ENCODE data around the gene TSPAN18. TPM values are rescaled to one million over a fixed set of nuclear protein-coding genes. Genes with fewer than 3 reads are reported as not detected.

Gene TSPAN18
- total RNA-seq, 1 donor from 2014 or later, result 31.7 TPM

DNA sequence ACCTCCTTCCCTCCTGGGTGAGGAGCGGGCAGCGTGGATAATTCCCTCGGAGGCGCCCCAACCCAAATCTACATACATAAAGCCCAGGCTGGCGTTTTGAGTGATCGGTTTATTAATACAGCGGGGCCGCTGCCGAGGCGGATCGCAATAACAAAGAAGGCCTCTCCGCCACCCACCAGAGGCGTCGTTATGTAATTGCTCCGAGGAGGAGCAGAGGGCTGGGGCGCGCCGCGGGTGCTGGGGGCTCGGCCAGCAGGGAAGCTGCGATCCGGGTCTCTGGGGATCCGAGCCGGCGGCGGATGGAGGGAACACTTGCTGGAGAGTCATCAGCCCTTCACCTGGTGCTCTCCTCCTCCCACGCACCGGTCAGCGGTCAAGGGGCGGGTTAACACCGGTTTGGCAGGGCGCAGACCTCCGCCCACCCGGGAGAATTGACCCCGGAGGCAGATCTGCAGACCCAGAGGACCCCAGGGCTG is 230.3 kb downstream of the TSPAN18 start:
- H3K79me2 ChIP-seq (ENCODE audit: insufficient read depth, low read length), result no peaks in the 10 kb centered on the region
- DNase-seq (ENCODE audit: low read depth) (no peak), FAIRE-seq (no peak)
- Mint-ChIP-seq H3K4me1 (ENCODE audit: low read depth, unreplicated experiment) (peaks cover 22% of the 10 kb centered on the region), H3K27ac (ENCODE audit: unreplicated experiment) (no peak overlapping the region), H3K4me3 (ENCODE audit: unreplicated experiment) (no peak overlapping the region), H3K36me3 (ENCODE audit: low read depth, unreplicated experiment) (no peaks in the 10 kb centered on the region), H3K9me3 (ENCODE audit: unreplicated experiment) (no peaks in the 10 kb centered on the region), H3K27me3 (ENCODE audit: low read depth, unreplicated experiment) (peaks cover 13% of the 10 kb centered on the region)
- no peak overlapping the region for H3K27ac ChIP-seq (ENCODE audit: low read depth, low read length)
- TF ChIP-seq CTCF (IDR thresholded peaks at IDR 0.05; ENCODE audit: insufficient read depth, low read depth, low read length) (no peak), EZH2 (IDR thresholded peaks at IDR 0.05; ENCODE audit: insufficient read depth, low read length) (no peak)
- H3K9ac ChIP-seq (ENCODE audit: low read length), result no peak overlapping the region
- H3K4me2 ChIP-seq (ENCODE audit: low read length), result peak overlapping the region; percentile 62
- H2AFZ ChIP-seq (ENCODE audit: low read depth, low read length), result peak overlapping the region; percentile 32
- H3K9me3 ChIP-seq (ENCODE audit: insufficient read depth, low read depth, low read length), result no peaks in the 10 kb centered on the region
- no peaks in the 10 kb centered on the region for H4K20me1 ChIP-seq (ENCODE audit: insufficient read depth, low read length)
- H3K27me3 ChIP-seq (ENCODE audit: insufficient read depth, low read length), result peaks cover 14% of the 10 kb centered on the region
- no peaks in the 10 kb centered on the region for H3K36me3 ChIP-seq (ENCODE audit: insufficient read depth, low read length)
- H3K4me3 ChIP-seq (ENCODE audit: insufficient read depth, low read depth, low read length), result no peak overlapping the region
- peaks cover 18% of the 10 kb centered on the region for H3K4me1 ChIP-seq (ENCODE audit: insufficient read depth, low read length)

DNA sequence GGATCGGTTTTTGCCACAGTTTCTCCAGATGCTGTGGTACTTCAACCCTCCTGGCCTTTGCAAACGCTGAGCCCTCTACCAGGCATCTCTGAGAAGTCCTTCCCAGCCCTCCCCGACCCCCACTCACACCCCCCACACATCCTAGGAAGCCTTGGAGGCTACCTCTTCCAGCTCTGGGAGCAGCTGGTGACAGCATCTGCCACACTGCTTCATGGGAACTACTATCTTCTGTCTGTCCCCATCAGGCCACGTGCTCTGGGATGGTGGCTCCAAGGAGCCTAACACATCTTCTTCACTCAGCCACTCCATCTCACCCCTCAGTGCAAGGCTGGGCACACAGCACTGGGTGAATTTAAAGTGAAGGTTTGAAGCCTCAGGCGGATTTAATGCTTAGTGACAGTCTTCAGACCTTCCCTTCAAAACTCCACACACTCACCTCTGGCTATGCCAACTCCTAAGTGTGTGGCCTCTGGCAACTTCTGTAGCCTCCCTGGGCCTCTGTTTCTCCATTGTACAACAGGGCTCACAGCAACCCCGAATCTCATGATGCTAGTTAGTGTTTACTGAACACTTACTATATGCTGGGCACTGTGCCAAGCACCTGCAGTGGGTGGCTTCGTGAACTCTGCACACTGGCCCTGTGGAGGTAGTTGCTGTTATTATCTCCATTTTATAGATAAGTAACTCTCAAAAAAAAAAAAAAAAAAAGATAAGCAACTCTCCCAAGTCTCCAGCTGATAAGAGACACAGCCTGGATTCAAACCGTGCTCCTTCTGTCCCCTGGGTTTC is 231.2 kb downstream of the TSPAN18 start:
- Mint-ChIP-seq H3K4me3 (ENCODE audit: unreplicated experiment) (no peak overlapping the region), H3K36me3 (ENCODE audit: low read depth, unreplicated experiment) (no peaks in the 10 kb centered on the region), H3K4me1 (ENCODE audit: low read depth, unreplicated experiment) (peaks cover 22% of the 10 kb centered on the region), H3K27me3 (ENCODE audit: low read depth, unreplicated experiment) (peaks cover 13% of the 10 kb centered on the region), H3K9me3 (ENCODE audit: unreplicated experiment) (no peaks in the 10 kb centered on the region), H3K27ac (ENCODE audit: unreplicated experiment) (no peak overlapping the region)
- no peak for FAIRE-seq
- H3K9me3 ChIP-seq (ENCODE audit: insufficient read depth, low read depth, low read length), result no peaks in the 10 kb centered on the region
- H2AFZ ChIP-seq (ENCODE audit: low read depth, low read length), result no peak overlapping the region
- H3K27me3 ChIP-seq (ENCODE audit: insufficient read depth, low read length), result peaks cover 14% of the 10 kb centered on the region
- H4K20me1 ChIP-seq (ENCODE audit: insufficient read depth, low read length), result no peaks in the 10 kb centered on the region
- H3K27ac ChIP-seq (ENCODE audit: low read depth, low read length), result no peak overlapping the region
- H3K9ac ChIP-seq (ENCODE audit: low read length), result no peak overlapping the region
- no peak overlapping the region for H3K4me2 ChIP-seq (ENCODE audit: low read length)
- no peaks in the 10 kb centered on the region for H3K79me2 ChIP-seq (ENCODE audit: insufficient read depth, low read length)
- no peak overlapping the region for H3K4me3 ChIP-seq (ENCODE audit: insufficient read depth, low read depth, low read length)
- peaks cover 18% of the 10 kb centered on the region for H3K4me1 ChIP-seq (ENCODE audit: insufficient read depth, low read length)
- H3K36me3 ChIP-seq (ENCODE audit: insufficient read depth, low read length), result no peaks in the 10 kb centered on the region
- no peak for DNase-seq (ENCODE audit: low read depth)
- TF ChIP-seq EZH2 (IDR thresholded peaks at IDR 0.05; ENCODE audit: insufficient read depth, low read length) (no peak), CTCF (IDR thresholded peaks at IDR 0.05; ENCODE audit: insufficient read depth, low read depth, low read length) (no peak)

DNA sequence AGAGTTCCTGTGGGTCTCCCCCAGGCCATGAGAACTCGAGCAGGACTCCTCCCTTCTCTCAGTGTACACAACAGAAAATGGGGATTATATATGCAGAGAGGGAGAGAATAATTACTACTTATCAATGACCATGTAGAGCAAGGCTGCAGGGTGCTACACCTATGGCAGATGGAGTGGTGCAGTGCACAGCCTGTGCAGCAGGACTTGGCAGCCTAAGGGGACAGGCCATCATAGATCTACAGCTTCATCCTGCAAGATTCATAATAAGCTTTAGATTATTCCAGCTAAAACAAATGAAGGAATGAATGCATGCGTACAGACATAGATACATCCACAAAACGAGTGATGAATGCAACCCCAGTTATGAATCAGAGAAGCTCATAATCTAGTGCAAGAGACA is 232.3 kb downstream of the TSPAN18 start:
- H3K9me3 ChIP-seq (ENCODE audit: insufficient read depth, low read depth, low read length), result no peaks in the 10 kb centered on the region
- Mint-ChIP-seq H3K4me1 (ENCODE audit: low read depth, unreplicated experiment) (peaks cover 18% of the 10 kb centered on the region), H3K9me3 (ENCODE audit: unreplicated experiment) (no peaks in the 10 kb centered on the region), H3K4me3 (ENCODE audit: unreplicated experiment) (no peak overlapping the region), H3K27me3 (ENCODE audit: low read depth, unreplicated experiment) (peaks cover 14% of the 10 kb centered on the region), H3K27ac (ENCODE audit: unreplicated experiment) (no peak overlapping the region), H3K36me3 (ENCODE audit: low read depth, unreplicated experiment) (no peaks in the 10 kb centered on the region)
- DNase-seq (ENCODE audit: low read depth), result no peak
- no peak overlapping the region for H3K4me2 ChIP-seq (ENCODE audit: low read length)
- no peak overlapping the region for H2AFZ ChIP-seq (ENCODE audit: low read depth, low read length)
- H3K36me3 ChIP-seq (ENCODE audit: insufficient read depth, low read length), result no peaks in the 10 kb centered on the region
- H3K79me2 ChIP-seq (ENCODE audit: insufficient read depth, low read length), result no peaks in the 10 kb centered on the region
- no peak for TF ChIP-seq CTCF (IDR thresholded peaks at IDR 0.05; ENCODE audit: insufficient read depth, low read depth, low read length)
- no peak for TF ChIP-seq EZH2 (IDR thresholded peaks at IDR 0.05; ENCODE audit: insufficient read depth, low read length)
- no peak overlapping the region for H3K9ac ChIP-seq (ENCODE audit: low read length)
- peaks cover 14% of the 10 kb centered on the region for H3K27me3 ChIP-seq (ENCODE audit: insufficient read depth, low read length)
- no peak overlapping the region for H3K4me3 ChIP-seq (ENCODE audit: insufficient read depth, low read depth, low read length)
- no peak for FAIRE-seq
- H4K20me1 ChIP-seq (ENCODE audit: insufficient read depth, low read length), result no peaks in the 10 kb centered on the region
- H3K27ac ChIP-seq (ENCODE audit: low read depth, low read length), result no peak overlapping the region
- peaks cover 18% of the 10 kb centered on the region for H3K4me1 ChIP-seq (ENCODE audit: insufficient read depth, low read length)
